AG09309 (cell line): ENCODE data around the gene DNAH7.

Experiments
- DNase-seq: peaks from one replicate; pipeline ENCODE4 v3.0.0-alpha.2; 2010; ENCODE audit warnings: low read depth
- H3K4me3 ChIP-seq: 2 replicates; pipeline ENCODE4 v1.5.1; 2011; ENCODE audit warnings: mild to moderate bottlenecking, low read depth, low read length, moderate library complexity; ENCODE audit not compliant: control insufficient read depth
- TF ChIP-seq, protein P1 (sequence below): IDR thresholded peaks from 2 replicates; pipeline ENCODE4 v1.5.1; 2011; ENCODE audit warnings: mild to moderate bottlenecking, low read depth, low read length, inconsistent platforms; ENCODE audit not compliant: insufficient read depth, control insufficient read depth; ENCODE audit errors: missing control alignments

The DNAH7 gene

DNA sequence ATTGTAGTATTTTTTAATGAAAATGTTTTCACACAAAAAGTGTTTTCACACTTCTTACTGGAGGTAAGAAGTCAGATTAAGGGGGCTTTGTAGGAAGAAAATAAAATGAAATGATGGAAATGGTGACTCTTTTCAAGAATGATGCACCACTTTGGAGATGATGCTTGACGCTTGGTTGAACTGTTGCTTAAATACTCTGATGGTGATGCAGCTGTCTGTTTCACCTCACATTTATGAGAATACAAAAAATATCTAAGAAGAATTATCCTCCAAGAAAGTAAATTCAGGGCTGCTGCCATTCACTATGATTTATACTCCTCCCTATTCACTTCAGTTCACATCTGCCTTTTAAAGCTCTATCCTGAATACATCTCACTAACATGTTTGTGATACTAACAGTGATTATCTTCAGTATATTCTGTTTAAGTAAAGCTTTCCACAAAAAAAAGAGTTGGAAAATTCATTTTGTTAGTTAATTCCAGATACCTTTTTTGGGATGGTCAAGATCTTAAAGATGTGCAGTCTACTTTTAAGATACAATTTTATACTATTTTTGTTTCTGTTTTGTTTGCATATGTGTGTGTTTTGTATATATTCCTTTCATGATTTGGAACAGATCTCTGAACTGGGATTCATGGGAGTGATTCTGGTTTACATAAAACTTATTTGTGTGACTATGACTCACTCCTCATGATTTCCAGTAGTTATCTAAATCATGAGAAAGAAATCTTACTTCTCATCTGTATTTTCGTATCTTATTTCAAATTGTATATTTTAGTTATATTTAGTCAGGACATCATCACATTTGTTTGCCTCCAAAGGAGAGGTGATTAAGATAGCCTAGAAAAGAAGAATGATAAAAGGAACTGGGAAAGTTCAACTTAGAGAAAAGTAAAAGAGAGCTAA is 358.5 kb downstream of the DNAH7 start:
- TF ChIP-seq, protein P1, sequence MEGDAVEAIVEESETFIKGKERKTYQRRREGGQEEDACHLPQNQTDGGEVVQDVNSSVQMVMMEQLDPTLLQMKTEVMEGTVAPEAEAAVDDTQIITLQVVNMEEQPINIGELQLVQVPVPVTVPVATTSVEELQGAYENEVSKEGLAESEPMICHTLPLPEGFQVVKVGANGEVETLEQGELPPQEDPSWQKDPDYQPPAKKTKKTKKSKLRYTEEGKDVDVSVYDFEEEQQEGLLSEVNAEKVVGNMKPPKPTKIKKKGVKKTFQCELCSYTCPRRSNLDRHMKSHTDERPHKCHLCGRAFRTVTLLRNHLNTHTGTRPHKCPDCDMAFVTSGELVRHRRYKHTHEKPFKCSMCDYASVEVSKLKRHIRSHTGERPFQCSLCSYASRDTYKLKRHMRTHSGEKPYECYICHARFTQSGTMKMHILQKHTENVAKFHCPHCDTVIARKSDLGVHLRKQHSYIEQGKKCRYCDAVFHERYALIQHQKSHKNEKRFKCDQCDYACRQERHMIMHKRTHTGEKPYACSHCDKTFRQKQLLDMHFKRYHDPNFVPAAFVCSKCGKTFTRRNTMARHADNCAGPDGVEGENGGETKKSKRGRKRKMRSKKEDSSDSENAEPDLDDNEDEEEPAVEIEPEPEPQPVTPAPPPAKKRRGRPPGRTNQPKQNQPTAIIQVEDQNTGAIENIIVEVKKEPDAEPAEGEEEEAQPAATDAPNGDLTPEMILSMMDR = no peak
- no peak overlapping the region for H3K4me3 ChIP-seq
- DNase-seq = peak; percentile 14

DNA sequence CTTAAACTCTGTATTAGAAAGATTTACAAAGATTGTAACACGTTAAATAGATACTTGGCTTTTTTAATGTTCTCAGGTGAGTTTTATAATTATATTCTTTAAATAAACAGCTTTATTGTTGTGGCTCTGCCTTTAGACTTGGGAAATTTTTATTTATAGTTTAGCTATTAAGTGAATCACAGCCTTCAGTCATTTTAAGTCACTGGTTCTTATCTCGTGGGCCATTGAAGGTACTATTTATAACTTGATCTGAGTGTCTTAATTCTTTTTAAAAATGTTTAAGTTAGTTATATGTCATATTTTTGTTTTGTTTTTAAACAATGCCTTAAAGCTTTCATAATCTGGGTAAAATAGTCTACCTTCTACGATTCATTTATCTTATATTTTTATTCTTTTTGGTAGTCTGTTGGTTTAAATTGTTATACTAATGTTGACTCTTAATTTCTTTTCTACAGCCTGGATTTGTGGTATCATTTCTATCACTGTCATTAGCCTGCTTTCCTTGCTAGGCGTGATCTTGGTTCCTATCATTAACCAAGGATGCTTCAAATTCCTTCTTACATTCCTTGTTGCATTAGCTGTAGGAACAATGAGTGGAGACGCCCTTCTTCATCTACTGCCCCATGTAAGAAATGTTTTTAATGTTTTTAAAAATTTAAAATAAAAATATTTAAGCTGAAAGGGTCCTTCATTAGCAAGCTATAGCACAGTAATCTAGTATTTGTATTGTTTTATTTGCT is 362.3 kb downstream of the DNAH7 start:
- TF ChIP-seq, protein P1 = no peak
- DNase-seq = no peak
- H3K4me3 ChIP-seq = no peak overlapping the region

DNA sequence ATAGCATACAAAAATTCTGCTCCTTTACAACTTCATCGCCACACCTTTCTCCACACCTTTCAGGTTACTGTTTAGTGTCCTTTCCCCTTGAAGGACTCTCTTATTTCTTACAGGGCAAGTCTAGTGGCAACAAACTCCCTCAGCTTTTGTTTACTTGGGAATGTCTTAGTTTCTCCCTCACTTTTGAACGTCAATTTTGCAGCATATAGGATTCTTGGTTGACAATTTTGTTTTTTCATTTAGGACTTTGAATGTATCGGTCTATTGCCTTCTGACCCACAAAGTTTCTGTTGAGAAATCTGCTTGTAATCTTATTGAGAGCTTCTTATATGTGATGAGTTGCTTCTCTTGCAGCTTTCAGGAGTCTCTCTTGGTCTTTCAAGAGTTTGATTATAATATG is 368.2 kb downstream of the DNAH7 start:
- TF ChIP-seq, protein P1 = no peak
- DNase-seq = no peak
- H3K4me3 ChIP-seq = no peak overlapping the region

DNA sequence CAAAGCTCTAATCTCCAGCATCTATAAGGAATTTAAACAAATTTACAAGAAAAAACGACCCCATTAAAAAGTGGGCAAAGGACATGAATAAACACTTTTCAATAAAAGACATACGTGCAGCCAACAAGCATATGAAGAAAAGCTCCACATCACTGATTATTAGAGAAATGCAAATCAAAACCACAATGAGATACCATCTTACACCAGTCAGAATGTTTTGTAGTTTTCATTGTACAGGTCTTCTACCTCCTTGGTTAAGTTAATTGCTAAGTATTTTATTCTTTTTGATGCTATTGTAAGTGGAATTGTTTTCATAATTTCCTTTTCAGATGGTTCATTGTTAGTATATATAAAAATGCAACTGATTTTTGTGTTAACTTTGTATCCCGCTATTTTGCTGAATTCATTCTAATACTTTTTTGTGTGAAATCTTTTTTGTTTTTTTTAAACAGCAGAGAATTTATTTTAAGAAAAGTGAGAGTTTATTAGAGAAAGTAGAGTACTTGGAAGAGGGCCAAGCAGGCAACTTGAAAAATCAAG is 370.9 kb downstream of the DNAH7 start:
- no peak for DNase-seq
- no peak overlapping the region for H3K4me3 ChIP-seq
- TF ChIP-seq, protein P1 = no peak

DNA sequence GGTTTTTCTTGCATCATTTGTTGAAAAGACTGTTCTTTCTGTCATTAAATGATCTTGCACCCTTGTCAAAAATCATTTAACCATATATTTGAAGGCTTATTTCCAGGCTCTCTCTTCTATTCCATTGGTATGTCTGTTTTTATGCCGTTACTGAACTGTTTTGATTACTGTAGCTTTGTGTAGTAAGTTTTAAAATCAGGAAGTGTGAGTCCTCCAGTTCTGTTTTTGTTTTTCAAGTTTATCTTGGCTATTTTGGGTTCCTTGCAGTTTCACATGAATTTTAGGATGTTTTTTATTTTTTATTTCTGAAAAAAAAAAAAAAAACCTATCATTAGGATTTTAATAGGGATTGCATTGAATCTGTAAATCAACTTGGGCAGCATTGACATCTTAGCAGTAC is 372.6 kb downstream of the DNAH7 start:
- TF ChIP-seq, protein P1 = no peak
- H3K4me3 ChIP-seq = no peak overlapping the region
- DNase-seq = no peak

DNA sequence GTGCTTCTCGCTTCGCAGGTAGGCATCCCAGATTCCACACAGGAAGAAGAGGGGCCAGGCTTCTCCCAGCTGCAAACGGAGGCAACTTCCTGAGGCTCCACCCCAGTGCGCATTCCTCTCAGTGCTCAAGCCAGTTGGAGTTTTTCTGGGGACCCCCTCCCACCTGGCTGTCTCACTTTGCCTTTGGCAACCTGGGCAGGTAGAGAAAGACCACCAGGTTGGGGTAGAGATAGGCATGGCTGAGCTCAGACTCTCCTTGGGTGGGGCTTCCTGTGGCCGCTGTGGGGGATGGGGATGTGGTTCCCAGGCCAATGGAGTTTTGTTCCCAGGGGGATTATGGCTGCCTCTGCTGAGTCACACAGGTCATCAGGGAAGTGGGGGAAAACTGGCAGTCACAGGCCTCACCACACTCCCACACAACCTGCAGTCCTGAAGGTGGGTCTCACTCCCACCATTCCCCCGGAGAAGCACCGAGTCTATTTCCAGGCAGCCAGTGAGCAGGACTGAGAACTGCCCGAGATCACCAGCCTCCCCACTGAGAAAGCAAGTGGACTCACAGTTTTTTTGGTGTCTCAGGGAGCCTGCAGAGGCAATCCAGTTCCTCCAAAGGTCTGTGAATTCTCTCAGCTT is 373.5 kb downstream of the DNAH7 start:
- DNase-seq = no peak
- H3K4me3 ChIP-seq = no peak overlapping the region
- TF ChIP-seq, protein P1 = no peak
